GM10266 (cell line): ENCODE results near the gene CCDC186.
"Not testable (repeated sequence)": the region's sequence is repeated elsewhere in the genome, so short reads cannot be mapped to it uniquely, and the experiment has no call there.

Source experiments
- DNase-seq: peaks from one replicate; pipeline ENCODE4 v3.0.0; 2012; ENCODE audit errors: extremely low spot score
- CTCF ChIP-seq: IDR thresholded peaks from 2 replicates; pipeline ENCODE4 v1.5.1; 2012; ENCODE audit warnings: mild to moderate bottlenecking, low read depth; ENCODE audit not compliant: control insufficient read depth, insufficient read depth; ENCODE audit errors: missing control alignments

The CCDC186 gene

GRCh38 chr10:114143160-114143559, 30.8 kb downstream of the CCDC186 start:
- no peak for DNase-seq
- no peak for TF ChIP-seq CTCF

GRCh38 chr10:114142018-114142417, 32.0 kb downstream of the CCDC186 start:
- no peak for DNase-seq
- no peak for TF ChIP-seq CTCF

- DNase-seq, result not testable (repeated sequence)
Measured at GRCh38 chr10:114140827-114141226, 33.2 kb downstream of the CCDC186 start.

GRCh38 chr10:114140036-114140435, 34.0 kb downstream of the CCDC186 start:
- TF ChIP-seq CTCF, result no peak
- DNase-seq, result no peak

- no peak for DNase-seq
Measured at GRCh38 chr10:114138581-114138980, 35.4 kb downstream of the CCDC186 start.

GRCh38 chr10:114135476-114135875, 38.5 kb downstream of the CCDC186 start:
- TF ChIP-seq CTCF, result no peak
- DNase-seq, result no peak

More at GRCh38 chr10:114138581-114138980, 35.4 kb downstream of the CCDC186 start:
- TF ChIP-seq CTCF, result no peak

GRCh38 chr10:114131094-114131493, 42.9 kb downstream of the CCDC186 start:
- DNase-seq, result peak; percentile 8
- TF ChIP-seq CTCF, result no peak

- TF ChIP-seq CTCF, result no peak
- no peak for DNase-seq
Measured at GRCh38 chr10:114121031-114121430, 53.0 kb downstream of the CCDC186 start.
